H1 (cell line): ENCODE data around the gene LDLRAD4. TPM values are rescaled to one million over a fixed set of nuclear protein-coding genes. Genes with fewer than 3 reads are reported as not detected.
A peak's percentile ranks its signal among the peaks of the same experiment; 100 is the strongest.

ENCODE experiments used
- CTCF ChIA-PET: fragments of 300-600 bp; sonication (Branson Sonifier 250); formaldehyde crosslinking; loops from one replicate; lab custom pipeline; 2021; ENCODE audit not compliant: partially characterized antibody; lab: Charles Lee
- POLR2A ChIA-PET: fragments of 300-600 bp; sonication (Branson Sonifier 250); formaldehyde crosslinking; loops from one replicate; lab custom pipeline; 2021; ENCODE audit warnings: inconsistent platforms; ENCODE audit not compliant: partially characterized antibody; lab: Charles Lee
- DNase-seq, 2 experiments: peaks; one replicate each; pipeline versions ENCODE4 v3.0.0 to v3.0.0-alpha.2; 2010 to 2022; ENCODE audit warnings: low spot score in 2 of 2, low read depth in 1 of 2, mixed read lengths in 1 of 2
- FAIRE-seq: peaks from 2 replicates; lab custom pipeline; 2011; peaks lifted over from hg19 to GRCh38; lab: Jason Lieb, UNC
- H2AFZ ChIP-seq: 2 replicates; pipeline ENCODE4 v1.8.1; 2012; ENCODE audit warnings: low read length, inconsistent platforms
- H2AK5ac ChIP-seq: 2 replicates; pipeline ENCODE4 v1.6.1; 2013; ENCODE audit warnings: low read depth, low read length
- H2BK120ac ChIP-seq: replicated peaks from 2 replicates; pipeline ENCODE3; 2013; ENCODE audit warnings: low read depth, low read length, inconsistent platforms
- H2BK12ac ChIP-seq: 2 replicates; pipeline ENCODE4 v1.6.1; 2013; ENCODE audit warnings: low read depth, low read length
- H2BK15ac ChIP-seq: 2 replicates; pipeline ENCODE4 v1.6.1; 2013; ENCODE audit warnings: low read length
- H2BK20ac ChIP-seq: 2 replicates; pipeline ENCODE4 v1.6.1; 2013; ENCODE audit warnings: low read length
- H2BK5ac ChIP-seq: 2 replicates; pipeline ENCODE4 v1.6.1; 2013; ENCODE audit warnings: low read depth, low read length
- H3K14ac ChIP-seq: 2 replicates; pipeline ENCODE4 v1.6.1; 2013; ENCODE audit warnings: inconsistent platforms; ENCODE audit not compliant: insufficient read length
- H3K18ac ChIP-seq: 2 replicates; pipeline ENCODE4 v1.6.1; 2013; ENCODE audit warnings: low read length; ENCODE audit errors: extremely low read depth
- H3K23ac ChIP-seq: 2 replicates; pipeline ENCODE4 v1.6.1; 2013; ENCODE audit warnings: inconsistent platforms; ENCODE audit not compliant: insufficient read length
- H3K23me2 ChIP-seq: 2 replicates; pipeline ENCODE4 v1.6.1; 2013; ENCODE audit warnings: low read depth, low read length
- H3K27ac ChIP-seq: 2 replicates; pipeline ENCODE4 v1.6.1; 2011; ENCODE audit warnings: low read depth, low read length, inconsistent platforms
- H3K27me3 ChIP-seq, 4 experiments: replicated peaks in 1 of 4; 1 replicate in 1 of 4; 2 replicates in 3 of 4; pipeline versions ENCODE4 v1.6.1 to v1.8.1; 2011 to 2013; ENCODE audit warnings: low read length in 3 of 4, mild to moderate bottlenecking in 3 of 4, inconsistent platforms in 2 of 4, mixed read lengths in 2 of 4, moderate library complexity in 1 of 4; ENCODE audit not compliant: control insufficient read depth in 3 of 4, insufficient read depth in 3 of 4; ENCODE audit errors: extremely low read depth in 1 of 4
- H3K36me3 ChIP-seq, 4 experiments: 2 replicates each; pipeline versions ENCODE4 v1.6.1 to v1.8.1; 2011 to 2013; ENCODE audit warnings: mild to moderate bottlenecking in 4 of 4, low read length in 3 of 4, moderate library complexity in 2 of 4, control low read depth in 1 of 4, inconsistent platforms in 1 of 4; ENCODE audit not compliant: insufficient read depth in 4 of 4, control insufficient read depth in 2 of 4
- H3K4ac ChIP-seq: replicated peaks from 2 replicates; pipeline ENCODE3; 2013; ENCODE audit warnings: low read length, low read depth, mixed read lengths, inconsistent platforms; ENCODE audit not compliant: insufficient read length
- H3K4me1 ChIP-seq, 4 experiments: replicated peaks in 1 of 4; 1 replicate in 1 of 4; 2 replicates in 3 of 4; pipeline versions ENCODE4 v1.6.1 to v1.8.1; 2011 to 2013; ENCODE audit warnings: low read length in 3 of 4, inconsistent platforms in 2 of 4, mixed read lengths in 1 of 4; ENCODE audit not compliant: insufficient read depth in 4 of 4, control insufficient read depth in 3 of 4
- H3K4me2 ChIP-seq, 2 experiments: 2 replicates each; pipeline versions ENCODE4 v1.6.1 to v1.8.1; 2011 to 2013; ENCODE audit warnings: low read depth in 2 of 2, low read length in 2 of 2, control low read depth in 1 of 2, inconsistent platforms in 1 of 2, mild to moderate bottlenecking in 1 of 2; ENCODE audit not compliant: insufficient read depth in 1 of 2
- H3K4me3 ChIP-seq, 4 experiments: fragments of 200-600, 300-600 bp in 1 of 4; sonication (generic), shearing (Covaris generic), sonication (Bioruptor Twin) in 1 of 4; 2 replicates each; pipeline versions ENCODE4 v1.5.1 to v1.8.1; 2011 to 2016; ENCODE audit warnings: low read length in 4 of 4, low read depth in 3 of 4, control low read depth in 2 of 4, inconsistent platforms in 2 of 4, mild to moderate bottlenecking in 2 of 4, mixed read lengths in 1 of 4, moderate library complexity in 1 of 4; ENCODE audit not compliant: insufficient read depth in 2 of 4; ENCODE audit errors: extremely low read depth in 1 of 4
- H3K56ac ChIP-seq: replicated peaks from 2 replicates; pipeline ENCODE3; 2013; ENCODE audit warnings: low read depth, mild to moderate bottlenecking, mixed read lengths, low read length, inconsistent platforms; ENCODE audit not compliant: insufficient read length
- H3K79me1 ChIP-seq: 2 replicates; pipeline ENCODE4 v1.6.1; 2013; ENCODE audit warnings: low read depth, low read length, control low read depth
- H3K79me2 ChIP-seq, 2 experiments: 2 replicates each; pipeline versions ENCODE4 v1.6.1 to v1.8.1; 2012 to 2013; ENCODE audit warnings: low read length in 2 of 2, mild to moderate bottlenecking in 2 of 2, inconsistent platforms in 1 of 2; ENCODE audit not compliant: insufficient read depth in 2 of 2, control insufficient read depth in 1 of 2
- H3K9ac ChIP-seq, 4 experiments: replicated peaks in 1 of 4; 1 replicate in 1 of 4; 2 replicates in 3 of 4; pipeline versions ENCODE4 v1.6.1 to v1.8.1; 2011 to 2013; ENCODE audit warnings: low read depth in 3 of 4, low read length in 3 of 4, control low read depth in 2 of 4, mild to moderate bottlenecking in 2 of 4, moderate library complexity in 2 of 4, inconsistent platforms in 1 of 4; ENCODE audit errors: extremely low read depth in 1 of 4
- H3K9me3 ChIP-seq, 2 experiments: 2 replicates each; pipeline versions ENCODE4 v1.6.1 to v1.8.1; 2012 to 2013; ENCODE audit warnings: mild to moderate bottlenecking in 2 of 2, moderate library complexity in 2 of 2, control low read depth in 1 of 2, inconsistent platforms in 1 of 2, low read depth in 1 of 2, low read length in 1 of 2, mixed read lengths in 1 of 2; ENCODE audit not compliant: insufficient read depth in 2 of 2
- H4K20me1 ChIP-seq, 2 experiments: replicated peaks in 1 of 2; 2 replicates each; pipeline versions ENCODE3 to v1.8.1; 2011 to 2013; ENCODE audit warnings: inconsistent platforms in 2 of 2, low read length in 2 of 2, mild to moderate bottlenecking in 1 of 2; ENCODE audit not compliant: insufficient read depth in 2 of 2, control insufficient read depth in 1 of 2
- H4K5ac ChIP-seq: 2 replicates; pipeline ENCODE4 v1.6.1; 2013; ENCODE audit warnings: low read length, low read depth, mixed read lengths, inconsistent platforms; ENCODE audit not compliant: insufficient read length
- H4K8ac ChIP-seq: 2 replicates; pipeline ENCODE4 v1.8.0; 2013; ENCODE audit warnings: mild to moderate bottlenecking, moderate library complexity, low read length, inconsistent platforms; ENCODE audit not compliant: insufficient read depth; ENCODE audit errors: extremely low read depth
- H4K91ac ChIP-seq: replicated peaks from 2 replicates; pipeline ENCODE3; 2013; ENCODE audit warnings: low read length, mixed read lengths, inconsistent platforms; ENCODE audit not compliant: insufficient read length
- ATF3 ChIP-seq: IDR thresholded peaks from 2 replicates; pipeline ENCODE4 v1.6.1; 2011; ENCODE audit warnings: low read depth, mild to moderate bottlenecking, low read length; ENCODE audit not compliant: insufficient read depth
- BACH1 ChIP-seq: IDR thresholded peaks from 2 replicates; pipeline ENCODE4 v1.6.1; 2012; ENCODE audit warnings: low read length, improper control_type of control experiment
- CHD1 ChIP-seq: IDR thresholded peaks from 2 replicates; pipeline ENCODE4 v1.6.1; 2012; ENCODE audit warnings: low read depth, low read length, improper control_type of control experiment
- GTF2F1 ChIP-seq: IDR thresholded peaks from 2 replicates; pipeline ENCODE4 v1.6.1; 2012; ENCODE audit warnings: low read depth, low read length, improper control_type of control experiment, borderline replicate concordance
- HDAC2 ChIP-seq, 2 experiments: fragments of 300-600 bp in 1 of 2; sonication (generic) in 1 of 2; IDR thresholded peaks; 2 replicates each; pipeline ENCODE4 v1.6.1; 2011 to 2012; ENCODE audit warnings: low read depth in 2 of 2, low read length in 2 of 2, mild to moderate bottlenecking in 2 of 2, moderate library complexity in 2 of 2, borderline replicate concordance in 1 of 2, inconsistent platforms in 1 of 2
- JUND ChIP-seq: IDR thresholded peaks from 2 replicates; pipeline ENCODE4 v1.6.1; 2011; ENCODE audit warnings: mild to moderate bottlenecking, improper control_type of control experiment, low read length
- KDM5A ChIP-seq: fragments of 200-600 bp; IDR thresholded peaks from 2 replicates; pipeline ENCODE4 v1.7.1; 2012; ENCODE audit warnings: mild to moderate bottlenecking, low read length, inconsistent platforms, mixed read lengths
- MAX ChIP-seq: IDR thresholded peaks from 2 replicates; pipeline ENCODE4 v1.6.1; 2012; ENCODE audit warnings: inconsistent platforms
- NRF1 ChIP-seq: IDR thresholded peaks from 2 replicates; pipeline ENCODE4 v1.6.1; 2011; ENCODE audit warnings: mild to moderate bottlenecking, low read depth, low read length, improper control_type of control experiment
- POLR2A ChIP-seq, 2 experiments: IDR thresholded peaks; 1 replicate in 1 of 2; 2 replicates in 1 of 2; pipeline ENCODE4 v1.6.1; 2011; ENCODE audit warnings: low read depth in 2 of 2, low read length in 2 of 2, mild to moderate bottlenecking in 2 of 2; ENCODE audit errors: control extremely low read depth in 1 of 2
- RBBP5 ChIP-seq: IDR thresholded peaks from 2 replicates; pipeline ENCODE4 v1.7.1; 2012; ENCODE audit warnings: low read depth, mild to moderate bottlenecking, inconsistent platforms, low read length, moderate library complexity, borderline replicate concordance
- RFX5 ChIP-seq: IDR thresholded peaks from 2 replicates; pipeline ENCODE4 v1.6.1; 2011; ENCODE audit warnings: low read depth, low read length, improper control_type of control experiment, borderline replicate concordance
- SIN3A ChIP-seq, 2 experiments: IDR thresholded peaks in 1 of 2; conservative IDR thresholded peaks in 1 of 2; 2 replicates each; pipeline ENCODE4 v1.6.1; 2011 to 2012; ENCODE audit warnings: low read length in 2 of 2, improper control_type of control experiment in 1 of 2, low read depth in 1 of 2, mild to moderate bottlenecking in 1 of 2
- SIRT6 ChIP-seq: IDR thresholded peaks from one replicate; pipeline ENCODE4 v1.7.1; 2012; ENCODE audit warnings: low read length, inconsistent platforms
- WGBS, 2 experiments: shearing (Covaris generic) in 1 of 2; methylation state at CpG; one replicate each; pipeline versions ENCODE4 v1.1.6 to v1.1.7; 2013 to 2015; ENCODE audit warnings: low lambda C conversion rate in 2 of 2, mixed read lengths in 2 of 2, inconsistent platforms in 1 of 2, low coverage in 1 of 2, missing lambda C conversion rate in 1 of 2; ENCODE audit not compliant: insufficient replicate concordance in 2 of 2, insufficient coverage in 1 of 2, insufficient read length in 1 of 2; ENCODE audit errors: extremely low coverage in 1 of 2, missing lambda C conversion rate in 1 of 2; 5-methylcytosine and 5-hydroxymethylcytosine counted together
- polyA plus RNA-seq, 7 experiments: library from polyadenylated mRNA; depleted of rRNA in 3 of 7; stranded (reverse) in 5 of 7; unstranded in 2 of 7; fragments of >200 nt in 5 of 7; fragments of 200-250 nt in 2 of 7; gene quantifications; 1 replicate in 5 of 7; 2 replicates in 1 of 7; 4 replicates in 1 of 7; pipeline versions ENCODE4 v1.2.1 to v1.2.3, GENCODE V29; 2011 to 2013; ENCODE audit warnings: missing spikeins in 2 of 7, mixed read lengths in 2 of 7
- total RNA-seq: library from RNA; stranded (reverse); fragmentation: NEBNext Ultra II Directional; extraction: Animal tissue kit (Norgen Biotek cat#: 25700); gene quantifications from 2 replicates; pipeline ENCODE4 v1.2.1, GENCODE V29; 2021

LDLRAD4 gene
- total and polyA plus RNA-seq, 2 of the 8 experiments (the other 6 are each of a cell fraction or from before 2014, with no cell fraction given): 0.77 to 1.4 TPM

- H3K4me3 ChIP-seq: no peak overlapping the region
- no peak overlapping the region for H2BK15ac ChIP-seq
- FAIRE-seq (no peak), DNase-seq (no peak)
- H4K91ac ChIP-seq: peak overlapping the region; percentile 48
- H3K9me3 ChIP-seq: no peaks in the 10 kb centered on the region; a peak in 1 of 4 replicates
- no peaks in the 10 kb centered on the region for H3K36me3 ChIP-seq
- H2BK20ac ChIP-seq: no peak overlapping the region
- H3K27ac ChIP-seq: no peak overlapping the region
- H2AFZ ChIP-seq: no peak overlapping the region
- H3K9ac ChIP-seq: no peak overlapping the region
- no peaks in the 10 kb centered on the region for H3K79me2 ChIP-seq
- no peaks in the 10 kb centered on the region for H3K79me1 ChIP-seq
- POLR2A ChIA-PET: no interaction called here
- H3K27me3 ChIP-seq: no peaks in the 10 kb centered on the region
- 88% methylated on average over 13 of the region's 13 CpGs; no CpG with 5 or more reads in 1 of the 2 experiments for WGBS, 2 experiments
- no peak overlapping the region for H3K23ac ChIP-seq
- H3K18ac ChIP-seq: no peak overlapping the region
- H3K4me1 ChIP-seq: peaks cover 0 to 3% (median 0%) of the 10 kb centered on the region in 4 experiments; a peak in 1 of 7 replicates
- H3K23me2 ChIP-seq: no peaks in the 10 kb centered on the region
- H3K14ac ChIP-seq: no peak overlapping the region
- H4K20me1 ChIP-seq: no peaks in the 10 kb centered on the region
- H2BK120ac ChIP-seq: no peak overlapping the region
- H2BK5ac ChIP-seq: no peak overlapping the region
- no peak overlapping the region for H3K4ac ChIP-seq
- CTCF ChIA-PET: interaction anchor here (6.9 kb wide), 1 partner anchor 18 kb away, joined by 30 read pairs; no protein-coding TSS in a partner anchor
- no peak overlapping the region for H4K5ac ChIP-seq
- no peak overlapping the region for H2AK5ac ChIP-seq
- no peak overlapping the region for H4K8ac ChIP-seq
- no peak overlapping the region for H3K56ac ChIP-seq
- H2BK12ac ChIP-seq: no peak overlapping the region
- no peak overlapping the region for H3K4me2 ChIP-seq
- TF ChIP-seq JUND (no peak), HDAC2 (IDR thresholded peaks at IDR 0.05; ENCODE audit: borderline replicate concordance in 1 of 2, low read depth in 2 of 2, low read length in 2 of 2) (no peak), KDM5A (no peak), SIRT6 (no peak), ATF3 (no peak), MAX (no peak), RFX5 (no peak), BACH1 (no peak), RBBP5 (no peak), CHD1 (no peak), POLR2A (IDR thresholded peaks at IDR 0.05; ENCODE audit: control extremely low read depth in 1 of 2, low read depth in 2 of 2, low read length in 2 of 2) (no peak), SIN3A (conservative IDR thresholded peaks at IDR 0.05 in 1 of 2, IDR thresholded peaks at IDR 0.05 in 1 of 2; ENCODE audit: low read depth in 1 of 2, low read length in 2 of 2) (no peak), NRF1 (no peak), GTF2F1 (no peak)
These were observed 41.7 kb upstream of the LDLRAD4 start for GRCh38 chr18:13176847-13177246.
